ENCODE data around the gene PAK6.

GRCh38 chr15:40280260-40281056, 41.6 kb downstream of the PAK6 start:
- TF ChIP-seq CTCF (optimal IDR thresholded peaks at IDR 0.05 in 1 of 3, IDR thresholded peaks at IDR 0.05 in 1 of 3, conservative IDR thresholded peaks at IDR 0.05 in 1 of 3; ENCODE audit: extremely low read depth in 1 of 3, insufficient read depth in 2 of 3, low read length in 3 of 3): no peak
- no peak for TF ChIP-seq EZH2 (IDR thresholded peaks at IDR 0.05; ENCODE audit: low read length)

Data from keratinocyte (primary cell).